ENCODE data around the gene ARL6.

The ARL6 gene

GRCh38 chr3:97804471-97804870 is 39.9 kb downstream of the ARL6 start:
- no peak for TF ChIP-seq CTCF (IDR thresholded peaks at IDR 0.05)

GRCh38 chr3:97810779-97811390 is 46.3 kb downstream of the ARL6 start:
- no peak for TF ChIP-seq CTCF (IDR thresholded peaks at IDR 0.05)

- no peak for TF ChIP-seq CTCF (IDR thresholded peaks at IDR 0.05)
These were observed 50.8 kb downstream of the ARL6 start for GRCh38 chr3:97815149-97815917.

GRCh38 chr3:97816811-97817210 is 52.3 kb downstream of the ARL6 start:
- TF ChIP-seq CTCF (IDR thresholded peaks at IDR 0.05), result no peak

- TF ChIP-seq CTCF (IDR thresholded peaks at IDR 0.05), result no peak
These were observed 53.4 kb downstream of the ARL6 start for GRCh38 chr3:97817965-97818364.

GRCh38 chr3:97820780-97821179 is 56.2 kb downstream of the ARL6 start:
- TF ChIP-seq CTCF (IDR thresholded peaks at IDR 0.05), result no peak

- no peak for TF ChIP-seq CTCF (IDR thresholded peaks at IDR 0.05)
These were observed 56.8 kb downstream of the ARL6 start for GRCh38 chr3:97821287-97821773.

Data from LNCAP (cell line).